ENCODE results near the gene ANKS6.

DNA sequence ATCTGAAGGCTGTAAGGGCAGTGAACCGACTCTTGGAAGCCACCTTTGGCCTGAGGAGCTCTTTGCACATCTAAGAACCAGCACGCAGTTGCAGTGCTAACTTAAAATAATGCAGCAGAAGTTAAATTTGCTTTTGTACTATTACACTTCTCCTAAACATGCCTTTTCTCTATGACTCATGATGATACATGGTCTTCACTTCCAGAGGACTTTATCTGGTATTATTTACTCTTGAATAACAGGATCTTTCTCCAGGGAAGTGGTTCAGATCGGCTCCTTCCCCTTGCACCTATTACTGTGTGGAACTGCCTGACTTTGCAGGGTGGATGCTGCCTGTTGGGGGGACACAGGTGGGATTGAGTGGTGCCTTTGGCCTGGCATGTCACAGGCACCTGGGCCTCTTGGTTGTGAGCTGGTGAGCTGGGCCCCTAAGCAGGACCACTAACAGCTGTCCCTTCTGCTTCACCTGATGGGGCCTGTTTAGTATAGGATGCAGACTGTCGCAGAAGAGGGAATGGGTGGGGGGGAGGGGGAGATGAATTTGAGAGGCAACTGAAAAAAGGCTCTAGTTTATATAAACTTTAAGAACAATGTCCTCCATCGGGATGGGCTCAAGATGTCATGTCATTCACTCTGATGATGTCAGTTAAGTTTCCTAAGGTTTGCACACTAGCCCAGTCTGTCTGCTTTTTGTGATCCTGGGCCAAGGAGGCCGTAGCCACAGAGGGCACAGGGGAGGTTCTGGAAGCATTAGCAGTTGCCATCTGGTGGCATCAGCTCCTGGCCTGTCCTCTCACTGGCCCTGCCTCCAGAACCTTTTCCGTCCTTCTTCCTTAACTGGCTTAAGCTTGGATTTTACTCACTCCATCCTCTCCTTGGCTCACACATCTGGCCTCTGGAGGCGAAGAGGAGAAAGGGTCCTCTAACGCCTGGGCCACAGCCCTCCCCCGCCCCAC is 53.8 kb downstream of the ANKS6 start:
- TF ChIP-seq, protein P1, sequence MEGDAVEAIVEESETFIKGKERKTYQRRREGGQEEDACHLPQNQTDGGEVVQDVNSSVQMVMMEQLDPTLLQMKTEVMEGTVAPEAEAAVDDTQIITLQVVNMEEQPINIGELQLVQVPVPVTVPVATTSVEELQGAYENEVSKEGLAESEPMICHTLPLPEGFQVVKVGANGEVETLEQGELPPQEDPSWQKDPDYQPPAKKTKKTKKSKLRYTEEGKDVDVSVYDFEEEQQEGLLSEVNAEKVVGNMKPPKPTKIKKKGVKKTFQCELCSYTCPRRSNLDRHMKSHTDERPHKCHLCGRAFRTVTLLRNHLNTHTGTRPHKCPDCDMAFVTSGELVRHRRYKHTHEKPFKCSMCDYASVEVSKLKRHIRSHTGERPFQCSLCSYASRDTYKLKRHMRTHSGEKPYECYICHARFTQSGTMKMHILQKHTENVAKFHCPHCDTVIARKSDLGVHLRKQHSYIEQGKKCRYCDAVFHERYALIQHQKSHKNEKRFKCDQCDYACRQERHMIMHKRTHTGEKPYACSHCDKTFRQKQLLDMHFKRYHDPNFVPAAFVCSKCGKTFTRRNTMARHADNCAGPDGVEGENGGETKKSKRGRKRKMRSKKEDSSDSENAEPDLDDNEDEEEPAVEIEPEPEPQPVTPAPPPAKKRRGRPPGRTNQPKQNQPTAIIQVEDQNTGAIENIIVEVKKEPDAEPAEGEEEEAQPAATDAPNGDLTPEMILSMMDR (IDR thresholded peaks at IDR 0.05; ENCODE audit: borderline replicate concordance, extremely low read depth, low read length, poor library complexity, severe bottlenecking), result no peak
- TF ChIP-seq EZH2 (IDR thresholded peaks at IDR 0.05; ENCODE audit: borderline replicate concordance, low read depth, low read length, severe bottlenecking), result no peak

All from DND-41 (cell line).